Epithelial cell of esophagus (primary cell): ENCODE data around the gene PCSK4.
A peak's percentile ranks its signal among the peaks of the same experiment; 100 is the strongest.

Experiments used
- DNase-seq: peaks from one replicate; pipeline ENCODE4 v3.0.0; 2010; ENCODE audit warnings: low read depth
- H3K4me3 ChIP-seq: 2 replicates; pipeline ENCODE4 v1.5.1; 2011; ENCODE audit warnings: mild to moderate bottlenecking, low read length, control low read depth
- TF ChIP-seq, protein P1 (sequence below): IDR thresholded peaks from 2 replicates; pipeline ENCODE4 v1.5.1; 2011; ENCODE audit warnings: low read depth, mild to moderate bottlenecking, low read length, control low read depth, inconsistent platforms; ENCODE audit not compliant: insufficient read depth; ENCODE audit errors: missing control alignments

PCSK4 gene

DNA sequence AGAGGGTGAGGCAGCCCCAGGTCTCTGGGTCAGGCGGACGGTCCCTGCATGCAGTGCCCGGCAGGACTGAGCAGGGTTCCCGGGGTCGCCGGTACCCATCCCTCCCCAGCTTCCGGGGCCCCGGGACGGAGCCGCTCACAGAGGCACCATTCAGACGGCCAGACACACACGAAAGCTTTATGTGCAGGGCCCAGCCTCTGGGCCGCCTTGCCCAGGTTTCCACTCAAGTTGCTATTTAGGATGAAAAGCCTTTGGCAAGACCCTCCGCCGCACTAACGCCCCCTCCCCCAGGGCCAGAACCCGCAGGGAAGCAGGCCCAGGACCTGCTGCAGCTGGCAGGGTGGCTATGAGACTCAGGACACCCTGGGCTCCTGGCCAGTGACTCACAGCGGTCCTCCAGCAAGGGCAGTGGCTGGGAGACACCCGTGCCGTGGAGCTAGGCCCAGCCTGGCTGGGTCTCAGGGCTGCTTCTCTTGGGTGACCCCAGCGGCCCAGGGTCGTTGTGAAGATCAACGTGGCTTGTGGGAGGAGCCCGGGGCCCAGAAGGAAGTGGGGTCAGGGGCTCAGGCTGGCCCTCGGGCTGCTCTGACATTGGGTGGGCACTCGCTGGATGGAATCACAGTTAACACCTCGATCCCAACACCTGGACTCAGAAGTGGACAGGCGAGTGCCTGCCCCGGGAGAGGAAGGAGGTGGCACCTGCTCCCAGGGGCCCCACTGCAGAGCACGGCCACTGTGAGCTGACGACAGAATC lies 16.0 kb downstream of the PCSK4 start:
- no peak overlapping the region for H3K4me3 ChIP-seq
- no peak for DNase-seq
- TF ChIP-seq, protein P1, sequence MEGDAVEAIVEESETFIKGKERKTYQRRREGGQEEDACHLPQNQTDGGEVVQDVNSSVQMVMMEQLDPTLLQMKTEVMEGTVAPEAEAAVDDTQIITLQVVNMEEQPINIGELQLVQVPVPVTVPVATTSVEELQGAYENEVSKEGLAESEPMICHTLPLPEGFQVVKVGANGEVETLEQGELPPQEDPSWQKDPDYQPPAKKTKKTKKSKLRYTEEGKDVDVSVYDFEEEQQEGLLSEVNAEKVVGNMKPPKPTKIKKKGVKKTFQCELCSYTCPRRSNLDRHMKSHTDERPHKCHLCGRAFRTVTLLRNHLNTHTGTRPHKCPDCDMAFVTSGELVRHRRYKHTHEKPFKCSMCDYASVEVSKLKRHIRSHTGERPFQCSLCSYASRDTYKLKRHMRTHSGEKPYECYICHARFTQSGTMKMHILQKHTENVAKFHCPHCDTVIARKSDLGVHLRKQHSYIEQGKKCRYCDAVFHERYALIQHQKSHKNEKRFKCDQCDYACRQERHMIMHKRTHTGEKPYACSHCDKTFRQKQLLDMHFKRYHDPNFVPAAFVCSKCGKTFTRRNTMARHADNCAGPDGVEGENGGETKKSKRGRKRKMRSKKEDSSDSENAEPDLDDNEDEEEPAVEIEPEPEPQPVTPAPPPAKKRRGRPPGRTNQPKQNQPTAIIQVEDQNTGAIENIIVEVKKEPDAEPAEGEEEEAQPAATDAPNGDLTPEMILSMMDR: no peak

GRCh38 chr19:1473085-1473851 lies 16.9 kb downstream of the PCSK4 start:
- no peak for DNase-seq
- H3K4me3 ChIP-seq: no peak overlapping the region

DNA sequence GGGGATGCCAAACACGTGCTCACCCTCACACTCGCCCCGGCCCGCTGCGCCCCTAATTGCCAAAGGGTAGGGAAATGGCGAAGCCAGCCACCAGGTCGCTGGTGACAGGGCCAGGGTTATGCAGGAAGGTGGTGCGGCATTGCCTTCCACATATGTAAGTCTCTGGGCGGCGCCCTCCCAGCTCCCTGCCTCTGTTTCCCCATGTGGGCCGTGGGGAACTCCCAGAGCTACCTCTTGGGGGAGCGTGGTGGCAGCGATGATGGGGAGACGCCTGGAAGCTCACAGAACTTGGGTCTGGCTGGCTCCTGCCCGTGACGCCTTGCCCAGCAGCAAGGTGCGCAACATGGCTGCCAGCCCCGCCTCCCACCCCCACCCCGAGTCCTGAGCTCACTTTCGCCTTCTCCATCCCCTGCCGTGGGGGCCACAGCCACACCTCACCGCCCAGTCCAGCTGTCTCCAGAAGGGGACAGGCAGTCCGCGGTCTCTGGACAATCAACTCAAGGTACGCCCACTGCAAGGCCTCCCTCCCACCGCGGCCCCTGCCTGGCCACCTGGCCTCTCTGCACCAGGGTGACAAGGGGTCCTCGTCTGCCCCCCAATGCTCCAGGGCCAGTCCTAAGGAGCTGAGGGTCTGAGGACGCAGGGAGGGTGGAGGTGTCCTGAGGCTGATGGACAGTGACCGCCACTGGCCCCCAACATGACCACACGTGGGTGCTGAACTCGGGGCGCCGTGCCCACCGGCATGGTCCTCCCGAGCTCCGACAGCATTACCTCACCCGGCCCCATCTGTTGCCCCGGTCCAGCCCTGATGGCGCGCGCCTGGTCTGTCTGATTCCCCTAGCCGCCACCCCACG lies 17.7 kb downstream of the PCSK4 start:
- no peak overlapping the region for H3K4me3 ChIP-seq

More at GRCh38 chr19:1473085-1473851, 16.9 kb downstream of the PCSK4 start:
- TF ChIP-seq, protein P1: no peak

DNA sequence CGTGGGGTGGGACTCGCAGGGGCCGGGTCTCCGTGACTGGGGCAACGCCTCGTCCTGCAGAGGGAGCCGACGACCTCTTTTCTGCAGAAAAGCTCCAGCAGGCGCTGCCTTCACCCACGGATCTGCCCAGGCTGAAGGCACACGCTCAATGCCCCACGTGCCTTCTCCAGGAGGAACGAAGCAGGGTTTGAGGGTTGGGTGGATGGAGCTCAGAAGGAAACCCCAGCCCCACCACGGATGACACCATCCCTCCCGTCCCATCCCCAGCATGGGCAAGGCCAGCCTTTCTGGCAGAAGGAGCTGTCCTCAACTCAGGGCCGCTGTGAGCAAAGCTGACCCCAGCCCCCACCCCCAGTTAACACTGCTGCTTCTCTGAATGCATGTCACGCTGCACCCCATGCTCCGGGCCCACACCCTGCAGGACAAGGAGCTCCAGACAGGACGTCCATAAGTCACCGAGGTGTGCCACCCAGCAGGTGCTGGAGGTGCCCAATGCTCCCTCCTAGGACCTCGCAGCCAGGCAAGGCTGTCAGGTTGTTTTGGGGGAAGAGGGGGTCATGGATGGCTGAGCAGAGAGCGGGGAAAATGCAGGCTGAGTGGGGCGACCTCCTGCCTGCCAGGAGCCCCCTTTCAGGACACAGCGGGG lies 18.5 kb downstream of the PCSK4 start:
- TF ChIP-seq, protein P1: no peak
- no peak for DNase-seq
- H3K4me3 ChIP-seq: no peak overlapping the region

More for the DNA sequence above, 17.7 kb downstream of the PCSK4 start:
- TF ChIP-seq, protein P1: no peak
- no peak for DNase-seq

DNA sequence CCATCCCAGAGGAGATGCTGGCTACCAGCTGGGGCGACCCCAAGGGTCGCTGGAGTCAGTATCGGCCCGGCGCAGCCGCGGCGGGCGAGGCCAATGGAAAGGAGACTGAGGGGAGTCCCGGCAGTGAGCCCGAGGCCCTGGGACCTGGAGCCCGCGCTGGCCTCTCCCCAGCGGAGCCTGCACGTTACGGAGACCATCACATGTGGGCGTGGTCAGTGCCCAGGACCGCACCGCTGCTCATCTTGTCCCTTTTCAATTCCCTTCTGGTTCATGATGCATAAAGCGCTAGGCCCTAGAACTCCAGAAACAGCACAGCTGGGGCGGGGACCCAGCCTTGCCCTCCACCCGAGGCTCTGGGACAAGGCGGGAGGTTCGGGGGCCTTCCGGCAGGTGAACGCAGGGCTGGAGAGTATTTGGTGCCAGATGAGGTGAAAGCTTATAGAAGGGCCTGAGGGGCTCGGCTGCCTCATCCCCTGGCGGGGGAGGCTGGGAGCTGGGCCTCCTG lies 19.1 kb downstream of the PCSK4 start:
- DNase-seq: peak; percentile 38
- H3K4me3 ChIP-seq: peak overlapping the region; percentile 14

More for the DNA sequence above, 19.1 kb downstream of the PCSK4 start:
- TF ChIP-seq, protein P1: no peak
